GM18951 (cell line): ENCODE measurements around the gene SEC61G.

Source experiments
- POLR2A ChIP-seq: IDR thresholded peaks from 4 replicates; pipeline ENCODE4 v1.6.1; 2011; ENCODE audit warnings: mild to moderate bottlenecking; ENCODE audit not compliant: insufficient read length, insufficient read depth; ENCODE audit errors: extremely low read depth
- in situ Hi-C: fragments of 300-500 bp; cut with MboI; formaldehyde crosslinking; loops from one replicate; pipeline ENCODE4 v1.12.0; 2022; ENCODE audit warnings: low sequenced_read_pairs, mixed read lengths, inconsistent platforms; ENCODE audit not compliant: unreplicated experiment

The SEC61G gene

DNA sequence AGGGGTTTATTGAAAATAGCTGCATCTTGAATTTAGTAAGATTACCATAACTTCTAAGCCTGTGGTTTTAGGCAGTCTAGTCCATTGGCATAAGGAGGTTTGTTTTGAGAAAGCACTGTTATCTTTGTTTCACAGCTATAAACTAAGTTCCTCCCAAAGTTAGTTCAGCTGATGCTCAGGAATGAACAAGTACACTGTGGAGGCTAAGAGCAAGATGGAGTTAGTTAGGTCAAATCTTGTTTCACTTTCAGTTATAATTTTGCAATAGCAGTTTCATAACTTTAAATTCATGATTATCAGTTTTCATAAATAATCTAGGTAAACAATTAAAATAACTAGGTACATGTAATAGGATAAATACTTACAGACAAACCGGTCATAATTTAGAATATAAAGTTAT lies 15.4 kb downstream of the SEC61G start:
- in situ Hi-C loops = no loop called here

DNA sequence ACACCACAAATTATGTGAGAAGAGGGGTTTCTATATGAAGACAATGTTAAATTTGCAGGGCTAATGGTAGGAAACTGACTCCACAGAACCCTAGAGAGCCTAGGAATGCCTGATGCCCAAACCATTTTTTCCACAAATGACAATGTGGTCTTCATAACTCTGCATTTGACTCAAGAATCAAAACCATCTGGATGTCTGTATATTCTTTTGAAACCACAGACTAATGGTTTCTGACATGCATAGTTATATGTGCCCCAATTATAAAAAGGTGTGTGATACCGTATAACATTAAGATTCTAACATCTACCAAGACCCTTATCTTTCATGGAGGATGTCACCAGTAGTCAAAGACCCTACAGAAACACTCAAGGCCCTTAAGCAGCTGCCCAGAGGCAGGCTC lies 20.3 kb downstream of the SEC61G start:
- in situ Hi-C loops = no loop called here
- no peak for TF ChIP-seq POLR2A

More for the DNA sequence above, 15.4 kb downstream of the SEC61G start:
- no peak for TF ChIP-seq POLR2A

DNA sequence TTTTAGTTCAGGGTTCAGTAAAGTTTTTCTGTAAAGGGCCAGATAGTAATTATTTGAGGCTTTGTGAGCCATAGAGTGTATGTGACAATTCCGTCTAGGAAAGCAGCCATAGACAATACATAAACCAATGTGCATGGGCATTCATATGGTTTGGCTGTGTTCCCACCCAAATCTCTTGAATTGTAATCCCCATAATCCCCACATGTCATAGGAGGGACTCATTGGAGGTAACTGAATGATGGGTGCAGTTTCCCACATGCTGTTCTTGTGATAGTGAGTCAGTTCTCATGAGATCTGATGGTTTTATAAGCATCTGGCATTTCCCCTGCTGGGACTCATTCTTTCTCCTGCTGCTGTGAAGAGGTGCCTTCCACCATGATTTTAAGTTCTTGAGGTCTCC lies 29.9 kb downstream of the SEC61G start:
- no peak for TF ChIP-seq POLR2A
- in situ Hi-C loops = no loop called here

DNA sequence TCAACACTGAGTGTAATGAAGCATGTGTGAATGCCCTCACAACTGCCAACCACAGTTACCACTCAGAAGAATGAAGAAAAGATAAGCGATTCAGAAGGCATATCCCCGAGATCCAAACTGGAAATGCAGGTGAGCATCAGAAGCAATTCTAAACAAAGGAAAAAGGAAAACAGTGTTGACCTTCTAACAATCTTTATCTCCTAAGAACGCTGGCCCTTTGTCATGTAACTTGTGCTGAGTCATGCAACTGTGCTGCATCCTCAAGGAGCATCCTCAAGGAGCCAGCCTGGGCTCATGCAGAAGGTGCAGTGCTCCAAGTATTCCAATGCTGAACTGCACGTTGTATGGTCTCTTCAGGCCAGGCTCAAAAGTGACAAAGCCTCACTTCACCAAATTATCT lies 30.6 kb downstream of the SEC61G start:
- TF ChIP-seq POLR2A = no peak
- in situ Hi-C loops = no loop called here

DNA sequence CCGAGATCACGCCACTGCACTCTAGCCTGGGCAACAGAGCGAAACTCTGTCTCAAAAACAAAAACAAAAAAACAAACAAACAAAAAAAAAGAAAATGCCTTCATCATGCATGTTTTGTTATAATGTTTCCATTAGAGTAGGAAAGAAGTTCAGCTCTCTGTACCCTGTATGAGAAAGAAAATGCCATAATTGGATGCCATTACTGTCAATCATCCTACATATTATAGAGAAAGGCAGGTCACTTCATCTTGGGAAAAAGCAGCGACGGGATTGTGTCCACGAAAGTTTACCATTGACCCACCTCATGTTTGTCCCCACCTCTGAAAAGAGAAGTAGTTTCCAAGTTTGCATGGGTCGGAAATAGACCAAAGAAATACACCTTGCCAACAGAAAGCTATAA lies 33.8 kb downstream of the SEC61G start:
- in situ Hi-C loops = no loop called here
- no peak for TF ChIP-seq POLR2A

DNA sequence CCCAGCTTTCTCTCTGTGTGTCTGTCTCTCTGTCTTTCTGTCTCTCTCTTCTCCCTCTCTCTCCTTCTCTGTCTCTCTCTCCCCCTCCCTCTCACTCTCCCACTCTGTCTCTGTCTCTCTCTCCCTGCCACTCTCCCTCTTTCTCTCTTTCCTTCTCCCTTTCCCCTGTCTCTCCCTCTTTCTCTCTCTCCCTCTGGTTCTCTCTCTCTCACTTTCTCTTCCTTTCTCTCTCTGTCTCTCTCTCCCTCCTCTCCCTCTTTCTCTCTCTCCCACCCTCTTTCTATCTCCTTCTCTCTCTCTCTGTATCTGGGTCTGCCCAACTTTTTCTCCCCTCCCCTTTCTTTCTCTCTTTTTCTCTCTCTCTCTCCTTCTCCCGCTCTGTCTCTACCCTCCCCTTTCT lies 36.5 kb downstream of the SEC61G start:
- TF ChIP-seq POLR2A = no peak
- in situ Hi-C loops = no loop called here

DNA sequence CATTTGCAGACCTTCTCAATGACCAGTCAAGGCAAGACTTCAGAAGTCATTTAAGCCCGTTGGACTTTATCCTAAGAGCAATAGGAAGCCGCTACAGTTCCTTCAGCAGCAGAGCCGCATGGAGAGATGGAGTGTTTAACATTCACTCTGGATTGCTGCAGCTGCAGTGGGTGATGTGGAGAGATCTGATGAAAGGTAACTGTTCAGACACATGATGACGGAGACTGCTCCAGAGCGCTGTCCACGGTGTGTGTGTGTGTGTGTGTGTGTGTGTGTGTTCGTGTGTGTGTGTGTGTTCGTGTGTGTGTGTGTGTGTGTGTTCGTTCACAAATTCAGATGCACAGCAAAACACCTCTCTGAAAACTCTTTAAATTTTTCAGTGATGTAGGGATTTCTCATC lies 37.0 kb downstream of the SEC61G start:
- no peak for TF ChIP-seq POLR2A
- in situ Hi-C loops = no loop called here

DNA sequence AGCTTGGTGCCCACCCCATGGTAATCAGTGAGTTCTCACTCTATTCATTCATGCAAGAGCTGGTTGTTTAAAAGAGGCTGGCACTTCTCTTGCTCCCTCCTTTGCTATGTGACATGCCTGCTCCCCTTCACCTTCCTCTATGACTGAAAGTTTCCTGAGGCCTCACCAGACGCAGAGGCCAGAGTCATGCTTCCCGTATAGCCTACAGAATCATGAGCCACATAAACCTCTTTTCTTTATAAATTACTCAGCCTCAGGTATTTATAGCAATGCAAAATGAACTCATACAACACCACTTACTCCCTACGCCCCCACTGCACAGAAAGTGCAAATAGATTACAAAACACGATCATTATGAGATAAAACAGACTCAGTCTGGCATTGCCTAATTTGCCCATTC lies 39.0 kb downstream of the SEC61G start:
- in situ Hi-C loops = no loop called here
- TF ChIP-seq POLR2A = no peak

DNA sequence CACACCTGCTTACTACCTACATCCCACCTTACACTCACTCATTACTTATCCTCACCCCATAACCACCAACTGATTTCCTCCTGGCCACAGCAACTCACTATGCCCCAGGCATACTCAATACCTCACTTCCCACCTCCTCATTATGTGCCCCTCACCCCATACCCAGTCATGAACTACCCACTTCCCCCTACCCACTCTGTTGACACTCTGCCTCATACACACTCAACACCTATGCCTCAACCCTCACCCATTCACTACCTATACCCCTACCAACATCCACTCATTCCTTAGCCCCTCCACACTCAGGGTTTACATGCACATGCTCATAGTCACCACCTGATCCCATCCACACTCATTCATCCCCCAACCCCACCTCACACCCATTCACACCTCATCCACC lies 39.6 kb downstream of the SEC61G start:
- TF ChIP-seq POLR2A = no peak
- in situ Hi-C loops = no loop called here

DNA sequence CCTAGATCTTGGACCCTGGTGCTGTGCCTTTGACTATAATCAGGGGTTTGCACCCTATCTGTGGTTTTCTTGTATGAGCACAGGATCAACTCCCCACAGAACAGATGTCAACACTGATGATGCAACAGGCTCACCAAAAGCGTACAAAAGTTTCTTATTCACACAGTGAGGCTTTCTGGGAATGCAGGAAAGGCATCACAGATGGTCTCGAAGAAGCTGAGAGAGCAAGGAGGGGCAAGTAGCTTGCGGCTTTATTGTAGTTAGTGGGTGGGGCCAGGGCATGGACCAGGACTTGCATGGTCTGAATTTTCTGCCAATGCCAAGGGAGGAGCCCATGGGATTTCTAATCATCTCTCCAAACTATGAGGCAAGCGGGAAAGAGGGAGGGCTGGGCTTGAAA lies 46.2 kb downstream of the SEC61G start:
- in situ Hi-C loops = no loop called here
- TF ChIP-seq POLR2A = no peak

DNA sequence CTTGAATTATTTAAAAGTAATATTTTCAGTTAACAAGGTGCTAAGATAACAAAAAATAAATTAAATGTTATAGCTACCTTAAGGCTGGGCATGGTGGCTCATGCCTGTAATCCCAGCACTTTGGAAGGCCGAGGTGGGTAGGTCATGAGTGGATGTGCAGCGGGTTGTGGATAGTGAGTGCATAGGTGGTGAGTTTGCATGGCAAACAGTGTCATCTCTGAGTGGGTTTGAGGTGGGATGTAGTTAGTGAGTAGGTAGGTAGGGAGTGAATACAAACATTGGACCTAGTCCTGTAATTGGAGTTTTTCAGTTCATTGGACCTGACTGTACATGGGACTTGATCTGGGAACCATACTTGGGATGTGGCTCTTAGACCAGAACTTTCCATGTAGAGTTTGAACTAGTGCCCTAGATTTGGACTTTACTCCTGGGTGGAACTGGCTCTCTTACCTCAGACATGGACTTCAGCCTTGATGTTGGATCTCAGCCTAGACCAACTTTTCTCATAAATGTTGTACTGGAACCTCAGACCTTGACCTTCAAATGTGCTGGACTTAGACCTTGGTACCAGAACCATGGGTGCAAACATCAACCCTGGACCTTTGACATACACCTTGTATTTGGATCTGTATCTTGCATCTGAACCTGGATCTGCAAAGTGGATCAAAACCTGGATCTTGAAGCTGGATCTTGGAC lies 47.0 kb downstream of the SEC61G start:
- in situ Hi-C loops = no loop called here
- TF ChIP-seq POLR2A = no peak

DNA sequence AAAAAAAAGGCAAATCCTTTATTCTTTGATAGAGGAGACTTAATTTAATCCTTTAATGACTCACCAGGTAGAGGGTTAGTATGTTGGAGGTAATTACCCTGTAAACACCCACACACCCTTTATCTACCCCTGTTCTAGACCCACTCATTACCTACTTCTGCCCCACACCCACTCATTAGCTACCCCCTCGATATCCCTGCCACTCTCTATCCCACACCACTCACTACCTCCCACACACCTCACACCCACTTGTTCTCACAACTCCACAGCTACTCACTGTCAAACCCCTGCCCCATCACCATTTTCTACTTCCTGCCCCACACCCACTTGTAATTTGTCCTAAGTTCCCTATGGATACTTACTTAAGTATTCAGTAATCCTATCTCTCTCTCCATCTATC lies 49.7 kb downstream of the SEC61G start:
- TF ChIP-seq POLR2A = no peak
- in situ Hi-C loops = no loop called here

DNA sequence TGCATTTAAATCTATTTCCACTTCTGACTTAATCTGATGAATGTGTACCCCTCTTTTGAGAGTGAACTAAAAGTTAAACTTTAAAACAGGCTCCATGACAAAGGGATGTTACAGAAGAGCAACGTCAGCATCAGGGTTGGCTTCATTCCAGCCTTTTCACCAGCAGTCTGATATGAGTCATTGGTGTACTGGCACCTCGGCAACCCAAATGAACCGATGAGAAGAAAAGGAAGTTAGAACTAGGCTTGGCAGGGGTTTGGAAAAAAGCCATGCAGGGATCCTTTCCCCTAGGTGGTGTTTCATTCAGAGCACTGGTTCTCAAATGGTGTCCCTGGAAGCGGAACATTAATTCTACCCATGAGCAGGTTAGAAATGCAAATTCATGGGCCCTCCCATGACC lies 53.6 kb downstream of the SEC61G start:
- TF ChIP-seq POLR2A = no peak

DNA sequence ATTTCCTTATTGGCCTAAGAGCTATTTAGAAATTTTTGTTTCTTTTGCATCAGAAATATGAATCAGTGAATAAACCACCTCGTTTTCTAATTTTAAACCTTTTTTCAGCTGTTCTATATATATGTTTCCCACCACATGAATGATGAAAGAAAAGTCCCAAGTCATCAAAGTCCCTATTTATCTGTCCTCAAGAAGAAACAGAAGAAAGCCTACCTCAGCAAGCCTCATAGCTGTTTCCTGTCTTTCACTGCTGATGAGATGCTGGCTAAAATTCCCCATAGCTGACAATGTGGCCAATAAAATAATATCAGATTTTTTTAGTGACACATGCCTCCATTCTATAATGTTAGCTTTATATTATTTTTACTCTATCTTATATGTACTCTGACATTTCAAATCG lies 54.2 kb downstream of the SEC61G start:
- TF ChIP-seq POLR2A = no peak
- in situ Hi-C loops = no loop called here

More for the DNA sequence above, 53.6 kb downstream of the SEC61G start:
- in situ Hi-C loops = no loop called here
